Activated CD4-positive, alpha-beta T cell treated with anti-CD3 and anti-CD28 coated beads for 4 hours (primary cell): Measurements from ENCODE around the gene CORO1A.
A peak's percentile ranks its signal among the peaks of the same experiment; 100 is the strongest.
"Not testable (repeated sequence)": the region's sequence is repeated elsewhere in the genome, so short reads cannot be mapped to it uniquely, and the experiment has no call there.

ENCODE experiments used
- DNase-seq, 2 donors: peaks; one replicate each; pipeline ENCODE4 v3.0.0-alpha.2; 2020

CORO1A gene

GRCh38 chr16:30183233-30184095, at the start of gene CORO1A:
CORO1A (plus strand) TSS chr16:30183602; CDS start chr16:30185210, 1,608 bp downstream.
- DNase-seq, result peak; percentile 77 to 82

- no peak for DNase-seq
Observed at GRCh38 chr16:30136971-30137605, 46.3 kb upstream of the CORO1A start.

- DNase-seq, result no peak
Observed at GRCh38 chr16:30137897-30138296, 45.5 kb upstream of the CORO1A start.

- no peak for DNase-seq
Observed at GRCh38 chr16:30139583-30140481, 43.6 kb upstream of the CORO1A start.

GRCh38 chr16:30141750-30142149, 41.7 kb upstream of the CORO1A start:
- no peak for DNase-seq

GRCh38 chr16:30142672-30143346, 40.6 kb upstream of the CORO1A start:
- DNase-seq, result peak; percentile 4 to 12

GRCh38 chr16:30143347-30143702, 40.1 kb upstream of the CORO1A start:
- no peak for DNase-seq

- DNase-seq, result no peak
Observed at GRCh38 chr16:30144017-30144416, 39.4 kb upstream of the CORO1A start.

- no peak for DNase-seq
Observed at GRCh38 chr16:30144917-30145316, 38.5 kb upstream of the CORO1A start.

- DNase-seq, result no peak
Observed at GRCh38 chr16:30145657-30146056, 37.7 kb upstream of the CORO1A start.

GRCh38 chr16:30147843-30148510, 35.4 kb upstream of the CORO1A start:
- no peak for DNase-seq

GRCh38 chr16:30149250-30149930, 34.0 kb upstream of the CORO1A start:
- DNase-seq, result no peak

- DNase-seq, result no peak
Observed at GRCh38 chr16:30151091-30151490, 32.3 kb upstream of the CORO1A start.

- no peak for DNase-seq
Observed at GRCh38 chr16:30152517-30152916, 30.9 kb upstream of the CORO1A start.

GRCh38 chr16:30155188-30155587, 28.2 kb upstream of the CORO1A start:
- no peak for DNase-seq

GRCh38 chr16:30157214-30157613, 26.2 kb upstream of the CORO1A start:
- DNase-seq, result no peak

GRCh38 chr16:30163538-30163937, 19.9 kb upstream of the CORO1A start:
- DNase-seq, result no peak

- no peak for DNase-seq
Observed at GRCh38 chr16:30166202-30166902, 17.1 kb upstream of the CORO1A start.

- DNase-seq, result not testable (repeated sequence)
Observed at GRCh38 chr16:30168746-30169145, 14.7 kb upstream of the CORO1A start.

GRCh38 chr16:30169416-30169815, 14.0 kb upstream of the CORO1A start:
- not testable (repeated sequence) for DNase-seq

GRCh38 chr16:30170145-30170544, 13.3 kb upstream of the CORO1A start:
- DNase-seq, result not testable (repeated sequence)
